Left ventricle myocardium inferior (tissue), 1 donor: ENCODE measurements around the gene ATOSA. TPM values are rescaled to one million over a fixed set of nuclear protein-coding genes. Genes with fewer than 3 reads are reported as not detected.

ENCODE experiments used
- DNase-seq: peaks from one replicate; pipeline ENCODE4 v3.0.0-alpha.2; 2020
- H3K27ac ChIP-seq: fragments of 200-600 bp; replicated peaks from 2 replicates; pipeline ENCODE4 v1.8.0; 2021
- H3K27me3 ChIP-seq: fragments of 200-600 bp; 2 replicates; pipeline ENCODE4 v1.8.0; 2021; ENCODE audit warnings: low read depth
- H3K36me3 ChIP-seq: fragments of 200-600 bp; 2 replicates; pipeline ENCODE4 v1.8.0; 2021
- H3K4me1 ChIP-seq: fragments of 200-600 bp; 2 replicates; pipeline ENCODE4 v1.8.0; 2021
- H3K4me3 ChIP-seq: fragments of 200-600 bp; 2 replicates; pipeline ENCODE4 v1.8.0; 2021; ENCODE audit warnings: mild to moderate bottlenecking, moderate library complexity
- H3K9me3 ChIP-seq: fragments of 200-600 bp; replicated peaks from 2 replicates; pipeline ENCODE4 v1.8.0; 2021
- intact Hi-C: fragments of 100-400 bp; cut with micrococcal nuclease; formaldehyde crosslinking; loops from one replicate; pipeline ENCODE4 v1.11.0; 2022
- total RNA-seq: library from RNA; stranded (reverse); fragmentation: NEBNext Ultra II Directional; extraction: Animal tissue kit (Norgen Biotek cat#: 25700); gene quantifications from one replicate; pipeline ENCODE4 v1.2.1, GENCODE V29; 2021
- TF ChIP-seq, protein P1 (sequence below): fragments of 200-600 bp; IDR thresholded peaks from 2 replicates; pipeline ENCODE4 v1.8.0; 2021; ENCODE audit warnings: antibody characterized with exemption, mild to moderate bottlenecking, borderline replicate concordance
- donor health status: DM: no; HTN: yes; CAD: no; lungs with severe emphysema.

The ATOSA gene
- total RNA-seq, 1 donor from 2014 or later, result 21.8 TPM

DNA sequence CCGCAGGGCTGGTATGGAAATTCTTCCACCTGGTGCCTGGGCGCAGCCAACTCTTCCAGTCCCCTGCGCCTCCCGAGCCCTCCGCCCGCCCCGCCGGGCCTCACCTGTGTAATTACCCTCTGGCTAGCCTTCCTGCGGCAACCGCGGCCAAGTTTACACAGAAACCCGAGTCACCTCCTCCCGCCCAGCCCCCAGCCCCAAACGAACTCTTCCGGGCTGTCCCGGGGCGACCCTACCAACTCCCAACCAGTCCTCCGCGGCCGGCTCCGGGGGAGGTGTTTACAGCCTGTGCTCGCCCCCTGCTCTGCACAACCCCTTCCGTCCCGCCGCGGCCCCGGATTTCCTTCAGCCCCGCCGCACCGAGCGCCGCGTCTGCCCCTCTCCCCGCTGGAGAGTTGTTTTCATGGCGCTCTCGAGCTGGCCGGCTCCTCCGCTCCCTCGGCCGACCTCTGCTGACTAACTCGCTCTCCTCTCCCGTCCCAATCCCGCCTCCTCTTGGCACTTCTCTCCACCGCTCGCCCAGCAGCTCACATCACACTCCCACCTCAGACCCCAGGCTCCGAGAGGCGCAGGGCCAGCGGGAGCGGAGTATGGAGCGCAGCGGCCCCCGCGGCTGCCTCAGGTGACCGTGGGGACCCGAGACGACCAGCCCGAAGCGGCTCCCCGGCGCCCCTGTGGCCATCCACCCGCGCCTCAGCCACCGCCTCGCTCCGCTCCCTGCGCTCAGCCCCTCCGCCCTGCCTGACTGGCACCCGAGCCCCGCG is 538 bp downstream of the ATOSA start:
- Histone ChIP-seq H3K4me3 (peak overlapping the region; percentile 96), H3K4me1 (peaks cover 69% of the 10 kb centered on the region), H3K36me3 (peaks cover 31% of the 10 kb centered on the region), H3K27me3 (no peaks in the 10 kb centered on the region), H3K9me3 (no peaks in the 10 kb centered on the region), H3K27ac (peak overlapping the region; percentile 98)
- intact Hi-C loops, result no loop called here
- peak; percentile 65 for DNase-seq
- TF ChIP-seq, protein P1, sequence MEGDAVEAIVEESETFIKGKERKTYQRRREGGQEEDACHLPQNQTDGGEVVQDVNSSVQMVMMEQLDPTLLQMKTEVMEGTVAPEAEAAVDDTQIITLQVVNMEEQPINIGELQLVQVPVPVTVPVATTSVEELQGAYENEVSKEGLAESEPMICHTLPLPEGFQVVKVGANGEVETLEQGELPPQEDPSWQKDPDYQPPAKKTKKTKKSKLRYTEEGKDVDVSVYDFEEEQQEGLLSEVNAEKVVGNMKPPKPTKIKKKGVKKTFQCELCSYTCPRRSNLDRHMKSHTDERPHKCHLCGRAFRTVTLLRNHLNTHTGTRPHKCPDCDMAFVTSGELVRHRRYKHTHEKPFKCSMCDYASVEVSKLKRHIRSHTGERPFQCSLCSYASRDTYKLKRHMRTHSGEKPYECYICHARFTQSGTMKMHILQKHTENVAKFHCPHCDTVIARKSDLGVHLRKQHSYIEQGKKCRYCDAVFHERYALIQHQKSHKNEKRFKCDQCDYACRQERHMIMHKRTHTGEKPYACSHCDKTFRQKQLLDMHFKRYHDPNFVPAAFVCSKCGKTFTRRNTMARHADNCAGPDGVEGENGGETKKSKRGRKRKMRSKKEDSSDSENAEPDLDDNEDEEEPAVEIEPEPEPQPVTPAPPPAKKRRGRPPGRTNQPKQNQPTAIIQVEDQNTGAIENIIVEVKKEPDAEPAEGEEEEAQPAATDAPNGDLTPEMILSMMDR, result peak; percentile 14

DNA sequence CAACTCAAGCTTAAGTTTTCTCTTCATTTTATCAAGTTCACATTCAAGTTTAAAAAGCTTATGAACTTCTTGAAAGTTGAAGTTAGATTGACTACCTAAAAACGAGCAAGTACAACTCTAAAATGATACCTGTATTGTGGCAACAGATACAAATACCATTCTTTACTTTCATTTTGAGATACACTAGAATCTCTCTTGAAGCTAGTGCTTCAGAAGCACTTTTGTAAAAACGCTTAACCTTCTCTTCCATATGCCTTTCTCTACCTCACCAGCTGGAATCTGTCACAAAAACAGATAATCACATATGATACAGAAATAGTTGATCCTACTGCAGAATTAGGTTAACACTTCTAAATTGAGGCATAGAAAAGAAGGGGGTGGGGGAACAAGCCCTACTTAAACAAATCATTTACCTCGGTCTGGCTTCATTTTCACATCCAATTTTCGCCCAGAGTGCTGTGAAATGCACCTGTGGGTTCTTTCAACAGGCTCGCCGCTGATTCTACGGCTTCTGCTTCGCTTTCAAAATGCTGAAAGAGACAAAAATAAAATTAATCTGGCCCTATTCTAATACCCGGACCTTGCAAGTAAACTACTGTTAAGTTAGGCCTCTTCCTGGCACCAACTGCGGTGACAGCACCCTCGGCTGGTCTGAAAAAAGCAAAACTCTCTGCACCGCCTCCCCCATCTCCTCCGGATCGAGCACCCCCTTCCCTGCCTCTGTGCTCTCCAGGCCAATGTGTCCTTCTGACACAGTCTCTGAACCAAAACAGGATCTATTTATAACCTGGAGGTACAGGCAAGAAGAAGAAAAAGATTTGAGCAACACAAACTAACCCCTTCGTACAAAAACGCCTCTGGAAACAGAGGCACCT is 1.4 kb downstream of the ATOSA start:
- DNase-seq, result peak; percentile 57
- intact Hi-C loops, result no loop called here
- Histone ChIP-seq H3K9me3 (no peaks in the 10 kb centered on the region), H3K36me3 (peaks cover 39% of the 10 kb centered on the region), H3K27me3 (no peaks in the 10 kb centered on the region), H3K27ac (peak overlapping the region; percentile 98), H3K4me3 (peak overlapping the region; percentile 96), H3K4me1 (peaks cover 78% of the 10 kb centered on the region)
- TF ChIP-seq, protein P1, result peak; percentile 17

DNA sequence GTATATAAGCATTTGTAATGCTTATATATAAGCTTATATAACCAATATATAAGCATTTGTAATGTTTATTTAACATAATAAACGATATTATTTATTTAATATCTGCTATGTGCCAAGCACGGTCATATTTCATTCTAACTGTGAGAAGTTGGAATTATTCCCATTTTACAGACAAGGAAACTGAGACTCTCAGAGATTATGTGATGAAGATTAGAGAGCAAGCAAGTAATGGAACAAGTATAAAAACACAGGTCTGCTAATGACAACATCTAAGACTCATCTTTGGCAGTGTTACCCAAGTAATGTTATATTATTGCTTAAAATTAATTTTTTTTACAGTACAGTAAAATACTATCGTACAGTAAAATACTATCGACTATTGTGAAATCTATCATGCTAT is 4.4 kb downstream of the ATOSA start:
- TF ChIP-seq, protein P1, result no peak
- intact Hi-C loops, result no loop called here
- no peak for DNase-seq
- peaks cover 66% of the 10 kb centered on the region for H3K36me3 ChIP-seq
- no peaks in the 10 kb centered on the region for H3K27me3 ChIP-seq
- H3K4me3 ChIP-seq, result peak overlapping the region; percentile 96
- no peak overlapping the region for H3K27ac ChIP-seq
- peaks cover 88% of the 10 kb centered on the region for H3K4me1 ChIP-seq
- H3K9me3 ChIP-seq, result no peaks in the 10 kb centered on the region

DNA sequence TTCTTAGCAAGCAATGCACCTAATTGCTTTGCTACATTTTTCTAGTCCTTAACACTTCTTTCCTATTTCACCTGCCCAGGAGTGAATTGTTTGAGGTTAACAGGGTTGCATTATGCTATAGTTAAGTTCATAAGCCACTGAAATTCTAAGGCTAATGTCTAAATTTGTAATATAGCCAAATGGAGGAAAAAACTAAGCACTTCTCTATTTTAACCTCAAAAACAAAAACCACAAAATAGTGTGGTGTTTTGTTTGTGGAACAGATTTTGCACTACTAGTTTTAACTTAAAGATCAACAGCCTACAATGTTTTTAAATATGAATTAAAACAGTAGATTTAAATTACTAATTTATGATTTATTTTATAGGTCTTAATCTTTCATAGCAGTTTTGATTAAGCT is 5.5 kb downstream of the ATOSA start:
- Histone ChIP-seq H3K27ac (no peak overlapping the region), H3K4me1 (peaks cover 87% of the 10 kb centered on the region), H3K9me3 (no peaks in the 10 kb centered on the region), H3K4me3 (no peak overlapping the region), H3K27me3 (no peaks in the 10 kb centered on the region), H3K36me3 (peaks cover 76% of the 10 kb centered on the region)
- DNase-seq, result no peak
- intact Hi-C loops, result no loop called here
- TF ChIP-seq, protein P1, result no peak

DNA sequence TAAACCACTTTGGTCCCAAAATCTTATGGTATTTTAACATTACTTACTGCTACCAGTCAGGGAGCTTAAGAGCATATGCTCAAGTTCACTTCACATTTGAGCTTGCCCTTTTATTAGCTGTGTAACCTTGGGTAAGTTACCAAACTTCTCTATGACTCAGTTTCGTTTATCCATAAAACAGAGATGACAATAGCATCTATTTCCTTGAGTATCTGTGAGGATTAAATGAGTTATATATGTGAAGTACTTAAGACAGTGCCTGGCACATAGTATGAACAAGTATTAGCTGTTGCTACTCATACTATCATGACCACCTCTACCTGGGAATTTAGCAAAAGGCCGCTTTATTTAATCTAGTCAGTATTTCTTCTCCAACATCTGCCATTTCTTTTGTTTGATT is 5.9 kb downstream of the ATOSA start:
- no peak for DNase-seq
- H3K36me3 ChIP-seq, result peaks cover 80% of the 10 kb centered on the region
- intact Hi-C loops, result no loop called here
- H3K9me3 ChIP-seq, result no peaks in the 10 kb centered on the region
- H3K4me1 ChIP-seq, result peaks cover 86% of the 10 kb centered on the region
- H3K27me3 ChIP-seq, result no peaks in the 10 kb centered on the region
- no peak overlapping the region for H3K4me3 ChIP-seq
- TF ChIP-seq, protein P1, result no peak
- H3K27ac ChIP-seq, result no peak overlapping the region
